ENCODE data around the gene HDAC4.

Gene HDAC4

DNA sequence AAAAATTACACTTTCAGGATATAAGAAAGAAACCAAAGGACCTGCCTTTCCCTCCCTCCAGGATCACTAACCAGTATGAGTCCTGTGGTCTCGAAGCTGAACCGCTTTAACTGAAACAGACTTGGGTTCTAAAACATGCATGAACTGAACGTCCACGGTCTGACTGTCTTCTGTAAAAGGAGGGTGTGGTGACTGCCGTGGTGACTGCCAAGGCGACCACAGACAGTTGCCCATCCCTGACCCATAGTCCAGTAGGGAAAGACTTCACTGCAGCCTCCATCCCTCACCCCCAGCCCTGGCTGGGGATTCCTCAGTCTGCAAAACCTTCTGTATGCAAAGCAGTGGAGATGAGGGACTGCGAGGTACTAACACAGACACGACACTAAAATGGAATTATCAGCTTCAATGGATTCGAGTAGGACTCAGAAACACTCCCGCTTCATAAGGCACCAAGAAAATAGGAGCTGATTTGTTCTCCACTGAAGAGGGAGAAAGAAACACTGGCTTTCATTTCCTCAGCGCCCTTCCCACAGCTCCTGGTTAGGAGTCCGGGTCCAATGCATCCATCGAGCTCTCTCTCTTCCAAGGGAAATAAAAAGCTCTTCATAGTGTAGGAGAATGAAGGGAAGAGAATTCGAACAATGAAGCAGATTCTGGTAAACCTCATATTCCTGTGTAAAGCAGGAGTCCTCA, 197.2 kb downstream of the HDAC4 start:
- Histone ChIP-seq H3K27ac (no peak overlapping the region), H3K4me3 (no peak overlapping the region)
- DNase-seq (ENCODE audit: low spot score), result no peak
- TF ChIP-seq, protein P1, sequence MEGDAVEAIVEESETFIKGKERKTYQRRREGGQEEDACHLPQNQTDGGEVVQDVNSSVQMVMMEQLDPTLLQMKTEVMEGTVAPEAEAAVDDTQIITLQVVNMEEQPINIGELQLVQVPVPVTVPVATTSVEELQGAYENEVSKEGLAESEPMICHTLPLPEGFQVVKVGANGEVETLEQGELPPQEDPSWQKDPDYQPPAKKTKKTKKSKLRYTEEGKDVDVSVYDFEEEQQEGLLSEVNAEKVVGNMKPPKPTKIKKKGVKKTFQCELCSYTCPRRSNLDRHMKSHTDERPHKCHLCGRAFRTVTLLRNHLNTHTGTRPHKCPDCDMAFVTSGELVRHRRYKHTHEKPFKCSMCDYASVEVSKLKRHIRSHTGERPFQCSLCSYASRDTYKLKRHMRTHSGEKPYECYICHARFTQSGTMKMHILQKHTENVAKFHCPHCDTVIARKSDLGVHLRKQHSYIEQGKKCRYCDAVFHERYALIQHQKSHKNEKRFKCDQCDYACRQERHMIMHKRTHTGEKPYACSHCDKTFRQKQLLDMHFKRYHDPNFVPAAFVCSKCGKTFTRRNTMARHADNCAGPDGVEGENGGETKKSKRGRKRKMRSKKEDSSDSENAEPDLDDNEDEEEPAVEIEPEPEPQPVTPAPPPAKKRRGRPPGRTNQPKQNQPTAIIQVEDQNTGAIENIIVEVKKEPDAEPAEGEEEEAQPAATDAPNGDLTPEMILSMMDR (IDR thresholded peaks at IDR 0.05), result no peak

DNA sequence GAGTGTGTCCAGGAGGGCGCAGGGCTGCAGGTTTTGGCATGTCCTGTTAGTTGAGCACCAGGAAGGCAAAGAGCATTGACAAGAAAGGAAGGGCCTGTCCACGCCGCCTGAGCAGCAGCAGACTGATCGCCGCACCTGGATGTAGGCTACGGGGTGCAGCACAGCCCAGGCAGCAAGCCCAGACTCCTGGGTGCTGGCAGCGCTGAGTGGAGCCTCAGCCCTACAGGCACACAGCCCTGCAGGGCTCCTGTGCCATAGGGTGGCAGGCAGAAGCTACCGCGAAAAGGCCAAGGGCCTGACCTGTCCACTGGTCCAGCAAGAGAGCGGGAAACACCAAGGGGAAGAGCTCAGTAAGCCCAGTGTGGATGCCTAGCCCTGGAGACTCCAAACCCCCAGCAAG, 198.0 kb downstream of the HDAC4 start:
- TF ChIP-seq, protein P1 (IDR thresholded peaks at IDR 0.05), result no peak
- no peak for DNase-seq (ENCODE audit: low spot score)
- Histone ChIP-seq H3K4me3 (no peak overlapping the region), H3K27ac (no peak overlapping the region)

DNA sequence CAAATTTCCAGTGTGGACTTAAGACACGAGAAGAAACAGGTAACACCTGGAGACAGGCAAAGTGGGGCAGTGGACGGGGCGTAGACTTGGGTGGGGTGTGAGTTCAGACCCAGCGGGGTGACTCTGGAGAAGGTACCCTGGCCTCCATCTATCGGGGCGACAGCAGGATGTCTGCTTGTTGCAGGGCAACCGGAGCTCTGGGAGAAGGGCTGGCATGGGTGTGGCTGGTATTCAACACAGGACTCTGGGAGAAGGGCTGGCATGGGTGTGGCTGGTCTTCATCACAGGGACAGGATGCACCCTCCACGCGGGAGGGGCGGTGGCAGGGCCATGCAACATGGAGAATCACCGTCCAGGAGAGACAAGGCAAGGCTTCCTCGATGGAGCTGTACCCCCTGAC, 198.5 kb downstream of the HDAC4 start:
- TF ChIP-seq, protein P1 (IDR thresholded peaks at IDR 0.05), result no peak
- Histone ChIP-seq H3K4me3 (no peak overlapping the region), H3K27ac (no peak overlapping the region)
- no peak for DNase-seq (ENCODE audit: low spot score)

DNA sequence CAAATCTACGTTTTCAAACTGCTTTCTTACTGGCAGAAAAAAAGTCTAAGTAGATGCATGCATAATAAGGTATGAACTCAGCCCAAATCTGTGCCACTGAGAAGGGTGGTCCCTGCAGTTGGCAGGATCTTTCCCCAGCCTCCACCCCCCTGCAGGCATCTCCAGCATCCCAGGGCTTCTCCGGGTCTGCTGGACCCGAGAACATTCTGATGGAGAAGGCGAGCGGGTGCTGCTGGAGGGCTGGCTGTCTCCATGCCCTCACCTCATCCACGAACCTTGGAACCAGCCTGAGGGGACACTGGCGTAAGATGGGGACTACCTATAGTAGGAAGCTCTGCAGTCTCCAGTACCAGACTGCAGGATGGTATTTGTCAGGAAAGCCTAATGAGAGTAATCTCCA, 198.9 kb downstream of the HDAC4 start:
- DNase-seq (ENCODE audit: low spot score), result no peak
- TF ChIP-seq, protein P1 (IDR thresholded peaks at IDR 0.05), result no peak
- Histone ChIP-seq H3K4me3 (no peak overlapping the region), H3K27ac (no peak overlapping the region)

DNA sequence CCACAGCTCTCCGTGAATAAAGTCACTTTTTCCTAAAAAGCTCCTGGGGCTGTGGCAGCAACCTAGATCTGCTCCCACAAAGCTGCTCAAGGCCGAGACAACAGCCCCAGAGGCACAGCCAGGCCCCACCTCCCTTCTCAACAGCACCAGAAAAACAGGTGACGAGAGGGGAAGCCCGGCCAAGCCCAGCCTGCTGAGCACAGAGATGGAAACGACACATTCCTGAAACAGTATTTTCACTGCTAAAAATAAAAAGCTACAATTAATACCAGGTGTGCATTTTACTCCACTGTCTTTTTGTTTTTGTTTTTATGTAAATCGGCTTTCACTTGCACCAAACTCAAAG, 199.3 kb downstream of the HDAC4 start:
- DNase-seq (ENCODE audit: low spot score), result no peak
- TF ChIP-seq, protein P1 (IDR thresholded peaks at IDR 0.05), result no peak
- Histone ChIP-seq H3K4me3 (no peak overlapping the region), H3K27ac (no peak overlapping the region)

DNA sequence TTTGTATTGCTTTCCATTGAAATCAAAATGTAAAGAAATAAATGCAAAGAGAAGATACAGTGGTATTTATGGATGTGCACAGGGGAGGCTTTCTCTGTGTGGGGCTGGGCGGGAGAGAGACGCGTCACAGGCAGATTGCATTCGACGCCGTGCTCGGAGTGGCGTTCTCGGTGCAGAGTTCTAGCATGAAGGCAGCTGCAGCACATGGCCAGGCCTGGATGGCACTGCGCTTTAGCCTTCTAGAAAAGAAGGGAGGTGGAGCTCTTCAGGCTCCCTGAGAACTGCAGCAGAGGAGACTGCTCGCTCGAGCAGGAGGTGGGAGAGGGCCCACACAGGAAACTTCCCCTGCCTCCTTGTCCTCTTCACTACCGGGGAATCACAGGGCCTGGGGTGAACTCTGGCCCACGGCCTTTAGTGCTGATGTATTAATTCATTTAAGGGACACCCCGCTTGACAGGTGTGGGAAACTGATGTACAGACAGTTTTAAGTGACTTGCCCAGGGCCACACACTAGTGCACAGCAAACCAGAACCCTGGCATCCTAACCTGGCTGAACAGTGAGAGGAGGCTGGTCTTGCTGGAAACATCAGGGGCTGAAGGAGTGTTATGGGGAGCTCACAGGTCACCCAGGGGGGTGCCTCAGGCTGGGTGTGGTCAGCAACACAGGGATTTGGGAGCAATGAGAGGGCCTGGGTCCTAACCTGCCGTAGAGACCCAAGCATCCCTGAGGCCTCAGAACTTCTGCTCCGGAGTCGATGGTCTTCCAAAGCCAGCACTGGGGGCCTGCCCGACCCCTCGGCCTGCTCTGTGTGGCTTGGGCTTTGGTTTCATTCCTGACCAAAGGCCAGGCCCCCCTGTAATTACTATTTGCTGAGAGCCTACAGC, 199.9 kb downstream of the HDAC4 start:
- H3K27ac ChIP-seq, result no peak overlapping the region
- no peak for DNase-seq (ENCODE audit: low spot score)
- H3K4me3 ChIP-seq, result no peak overlapping the region
- TF ChIP-seq, protein P1 (IDR thresholded peaks at IDR 0.05), result no peak

All from coronary artery (tissue), 2 donors.